Left cardiac atrium (tissue), 4 donors: ENCODE results near the gene LAMC1. TPM values are rescaled to one million over a fixed set of nuclear protein-coding genes. Genes with fewer than 3 reads are reported as not detected.

Experiments
- ATAC-seq, 2 donors: fragments of 200-7000 bp; cut with Tn5 transposase; one replicate each; pipeline ENCODE4 v1.9.1; 2020; ENCODE audit warnings: mild to moderate bottlenecking in 2 of 2, moderate library complexity in 2 of 2
- DNase-seq: peaks from one replicate; pipeline ENCODE4 v3.0.0-alpha.2; 2020
- intact Hi-C, 2 donors: fragments of 100-400 bp; cut with DNase I; formaldehyde crosslinking; loops; one replicate each; pipeline versions ENCODE4 v1.14.1 to v1.15.1; 2022 to 2023
- long read RNA-seq: library from polyadenylated mRNA; unstranded; transcript quantifications from one replicate; pipeline ENCODE4 v2.0.0, GENCODE V29; 2021
- total RNA-seq, 2 donors: library from RNA; stranded (reverse); fragmentation: NEBNext Ultra II Directional; extraction: Animal tissue kit (Norgen Biotek cat#: 25700); gene quantifications; one replicate each; pipeline ENCODE4 v1.2.1, GENCODE V29; 2021
- donor health status: DM: no; HTN: yes; CAD: no.
- donor health status: DM: no; HTN: yes; CAD: no; lungs with severe emphysema.
- donor health status: DM: yes; HTN: yes; CAD: no.
- donor health status: Dilated cardiomyopathy.

Gene LAMC1
- 100 to 1,000 TPM; 108 to 126 TPM for total RNA-seq
- long read RNA-seq, full-length matches to known transcripts, result 5 of 56 reads
- long read RNA-seq, partial matches to known transcripts, result 49 of 56 reads
- long read RNA-seq, other reads (novel, unspliced or antisense), result 2 of 56 reads

DNA sequence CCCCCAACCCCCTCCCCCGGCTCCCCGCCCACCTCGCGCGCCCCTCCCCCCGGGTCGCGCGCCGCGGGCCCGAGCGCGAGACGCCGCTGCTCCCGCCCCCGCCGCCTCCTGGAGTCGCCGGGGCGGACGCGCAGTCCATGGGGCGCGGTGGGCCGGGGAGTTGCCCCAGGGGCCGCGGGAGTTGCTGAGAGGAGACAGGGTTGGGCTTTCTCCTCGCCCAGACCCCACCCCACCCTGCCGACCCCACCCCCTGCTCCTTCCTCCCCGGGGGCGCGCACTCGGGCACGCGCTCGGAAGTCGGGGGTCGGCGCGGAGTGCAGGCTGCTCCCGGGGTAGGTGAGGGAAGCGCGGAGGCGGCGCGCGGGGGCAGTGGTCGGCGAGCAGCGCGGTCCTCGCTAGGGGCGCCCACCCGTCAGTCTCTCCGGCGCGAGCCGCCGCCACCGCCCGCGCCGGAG lies at the start of gene LAMC1:
TSS of gene LAMC1 (plus strand) at position 275 of the 455 bp plus-strand sequence. CDS start 297 bp downstream, outside the sequence.
- intact Hi-C loops, result loop anchor here (5.0 to 10.0 kb wide), 3 partner anchors 61 to 212 kb away; no protein-coding TSS in a partner anchor
- DNase-seq, result peak; percentile 85
- ATAC-seq, result peak; percentile 81

DNA sequence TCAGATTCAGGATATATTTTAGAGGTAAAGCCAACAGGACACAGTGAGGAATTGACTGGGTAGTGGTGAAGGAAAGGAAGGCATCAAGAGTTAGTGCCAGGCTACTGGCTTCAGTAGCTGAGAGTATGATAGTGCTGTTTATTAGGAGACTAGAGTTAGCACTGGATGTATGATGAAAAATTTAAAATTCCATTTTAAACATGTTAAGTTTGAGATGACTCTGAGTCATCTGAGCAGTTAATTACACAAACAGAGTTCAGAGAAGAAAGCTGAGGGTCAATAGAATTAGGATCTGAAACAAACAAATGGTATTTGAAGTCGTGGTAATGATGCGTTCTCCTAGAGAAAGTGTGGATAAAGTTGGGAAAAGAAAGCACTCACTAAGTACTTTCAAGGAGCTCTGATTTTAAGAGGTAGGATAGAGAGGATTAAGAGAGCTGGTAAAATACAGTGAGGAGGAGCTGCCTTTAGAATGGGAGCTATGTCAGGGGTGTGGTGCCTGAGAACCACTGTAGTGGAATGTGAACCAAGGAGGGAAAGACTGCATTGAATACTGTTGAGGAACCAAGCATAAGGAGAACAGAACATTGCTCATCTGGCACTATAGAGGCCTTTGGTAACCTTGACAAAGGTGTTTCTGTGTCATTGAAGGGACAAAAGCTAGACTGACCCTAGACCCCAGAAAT lies 48.6 kb upstream of the LAMC1 start:
- DNase-seq, result no peak
- ATAC-seq, result no peak
- intact Hi-C loops, result no loop called here

DNA sequence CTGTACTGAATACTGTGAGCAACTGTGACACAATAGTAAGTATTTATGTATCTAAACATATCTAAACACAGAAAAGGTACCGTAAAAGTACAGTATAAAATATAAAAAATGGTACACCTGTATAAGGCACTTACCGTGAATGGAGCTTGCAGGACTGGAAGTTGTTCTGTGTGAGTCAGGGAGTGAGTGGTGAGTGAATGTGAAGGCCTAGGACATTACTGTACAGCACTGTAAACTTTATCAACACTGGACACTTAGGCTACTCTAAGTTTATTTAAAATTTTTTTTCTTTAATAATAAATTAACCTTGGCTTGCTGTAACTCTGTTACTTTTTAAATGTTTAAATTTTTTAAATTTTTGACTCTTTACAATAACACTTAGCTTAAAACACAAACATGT lies 45.7 kb upstream of the LAMC1 start:
- DNase-seq (no peak), ATAC-seq (no peak)
- intact Hi-C loops, result no loop called here

DNA sequence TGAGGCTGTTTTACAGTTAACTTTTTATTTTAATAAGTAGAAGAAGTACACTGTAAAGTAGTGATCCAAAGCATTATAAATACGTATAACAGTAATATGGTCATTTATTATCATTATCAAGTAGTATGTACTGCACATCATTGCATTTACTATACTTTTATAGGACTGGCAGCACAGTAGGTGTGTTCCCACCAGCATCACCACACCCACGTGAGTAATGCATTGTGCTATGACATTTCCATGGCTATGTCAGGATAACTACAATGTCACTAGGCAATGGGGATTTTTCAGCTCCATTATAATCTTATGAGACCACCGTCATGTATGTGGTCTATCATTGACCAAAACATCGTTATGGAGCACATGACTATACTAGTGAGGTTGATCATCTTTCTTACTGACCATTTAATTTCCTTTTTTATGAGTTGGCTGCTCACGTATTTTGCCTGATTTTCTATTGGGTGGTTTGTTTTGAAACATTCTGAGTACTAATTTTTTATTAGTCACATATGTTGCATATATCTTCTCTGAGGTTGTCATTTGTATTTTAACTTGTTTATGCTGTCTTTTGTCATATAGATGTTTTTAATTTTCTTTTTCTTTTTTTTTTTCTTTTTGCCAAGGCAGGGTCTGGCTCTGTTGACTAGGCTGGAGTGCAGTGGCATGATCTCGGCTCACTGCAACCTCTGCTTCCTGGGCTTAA lies 44.9 kb upstream of the LAMC1 start:
- intact Hi-C loops, result no loop called here
- no peak for ATAC-seq
- DNase-seq, result no peak

DNA sequence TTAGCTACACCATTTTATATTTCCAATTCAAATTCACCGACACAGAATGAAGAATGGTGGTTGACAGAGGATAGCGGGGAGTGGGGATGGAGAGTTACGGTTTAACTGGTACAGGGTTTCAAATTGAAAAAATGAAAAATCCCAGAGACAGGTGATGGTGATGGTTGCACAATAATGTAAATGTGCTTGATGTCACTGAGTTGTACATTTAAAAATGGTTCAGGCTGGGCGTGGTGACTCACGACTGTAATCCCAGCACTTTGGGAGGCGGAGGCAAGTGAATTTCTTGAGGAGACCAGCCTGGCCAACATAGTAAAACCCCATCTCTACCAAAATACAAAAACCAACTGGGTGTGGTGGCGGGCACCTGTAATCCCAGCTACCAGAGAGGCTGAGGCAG lies 39.1 kb upstream of the LAMC1 start:
- ATAC-seq (no peak), DNase-seq (no peak)
- intact Hi-C loops, result no loop called here

DNA sequence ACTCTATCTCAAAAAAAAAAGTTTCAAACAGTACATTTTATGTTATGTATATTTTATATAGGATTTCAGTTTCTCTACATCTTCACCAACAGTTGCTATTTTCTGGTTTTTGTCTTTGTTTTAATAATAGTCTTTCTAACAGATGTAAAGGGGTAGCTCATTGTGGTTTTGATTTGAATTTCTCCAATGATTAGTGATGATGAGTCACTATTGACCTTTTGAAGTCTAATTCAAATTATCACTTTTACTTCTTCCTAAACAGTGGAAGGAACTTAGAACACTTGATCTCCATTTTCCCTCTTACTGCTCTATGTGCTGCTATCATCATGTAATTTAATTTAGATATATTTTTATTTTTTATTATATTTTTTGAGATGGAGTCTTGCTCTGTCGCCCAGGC lies 38.6 kb upstream of the LAMC1 start:
- intact Hi-C loops, result no loop called here
- ATAC-seq, result no peak
- no peak for DNase-seq

DNA sequence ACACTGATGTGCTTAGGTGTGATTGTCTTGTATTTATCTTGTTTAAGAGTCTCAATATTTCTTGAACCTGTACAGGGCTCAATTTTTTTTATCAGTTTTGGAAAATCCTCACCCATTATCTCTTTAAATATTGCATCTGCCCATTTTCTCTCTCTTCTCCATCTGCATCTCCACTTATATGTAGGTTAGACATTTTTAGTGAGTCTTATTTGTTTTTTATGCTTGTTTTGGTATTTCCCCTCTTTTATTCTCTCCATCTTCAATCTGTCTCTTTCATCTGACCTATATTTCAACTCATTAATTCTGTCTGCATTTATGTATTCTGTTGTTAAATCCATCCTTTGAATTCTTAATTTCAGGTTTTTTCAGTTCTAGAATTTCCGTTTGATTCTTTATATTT lies 37.3 kb upstream of the LAMC1 start:
- intact Hi-C loops, result no loop called here
- DNase-seq (no peak), ATAC-seq (no peak)

DNA sequence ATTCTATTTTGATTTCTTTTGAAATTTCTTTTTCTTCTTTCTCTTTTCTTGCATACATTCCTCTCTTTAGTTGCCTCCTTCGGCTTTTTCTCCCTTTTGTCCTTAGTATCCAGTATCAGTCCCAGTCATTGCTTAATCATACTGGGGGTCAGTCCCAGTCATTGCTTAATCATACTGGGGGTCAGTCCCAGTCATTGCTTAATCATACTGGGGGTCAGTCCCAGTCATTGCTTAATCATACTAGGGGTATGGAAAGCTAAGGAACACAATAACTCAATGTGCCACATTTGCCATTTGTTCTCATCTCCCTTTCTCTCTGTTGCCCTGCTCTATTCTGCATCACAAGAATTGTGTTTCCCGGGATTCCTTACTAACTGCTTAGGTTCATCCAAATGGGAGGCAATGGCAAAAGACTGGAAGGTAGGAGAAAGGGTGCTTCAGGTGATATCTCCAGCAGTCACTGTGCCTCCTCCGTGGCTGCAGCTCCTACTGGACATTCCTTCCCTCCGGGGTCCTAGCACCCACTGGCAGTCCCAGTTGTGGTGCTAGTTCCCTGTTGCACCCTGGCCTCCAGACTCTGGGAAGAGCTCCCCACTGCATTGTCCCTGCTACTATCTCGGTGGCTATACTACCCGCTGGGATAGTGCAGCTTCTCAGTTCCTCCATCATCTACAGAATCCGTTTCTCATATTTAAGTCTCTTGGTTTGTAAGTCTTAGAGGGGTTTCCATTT lies 32.6 kb upstream of the LAMC1 start:
- intact Hi-C loops, result no loop called here
- DNase-seq, result no peak
- peak; percentile 12 to 32 for ATAC-seq

DNA sequence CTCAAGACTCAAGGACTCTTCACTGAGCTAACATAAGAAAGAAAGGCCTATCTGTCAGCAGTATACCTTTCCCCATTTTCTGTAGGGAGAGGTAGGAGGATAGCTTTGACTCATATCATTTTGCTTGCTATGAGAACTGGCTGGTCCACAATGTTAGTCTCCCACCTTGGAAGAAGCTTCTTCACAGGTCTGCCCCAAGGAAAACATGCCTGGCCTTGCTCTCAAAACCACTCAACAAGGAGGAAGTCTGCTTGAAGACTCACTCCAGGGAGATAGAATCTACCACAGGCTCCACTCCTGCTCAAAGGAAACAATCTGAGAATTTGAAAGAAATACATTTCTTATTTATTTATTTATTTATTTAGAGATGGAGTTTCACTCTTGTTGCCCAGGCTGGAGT lies 29.5 kb upstream of the LAMC1 start:
- ATAC-seq, result no peak
- intact Hi-C loops, result no loop called here
- DNase-seq, result no peak

DNA sequence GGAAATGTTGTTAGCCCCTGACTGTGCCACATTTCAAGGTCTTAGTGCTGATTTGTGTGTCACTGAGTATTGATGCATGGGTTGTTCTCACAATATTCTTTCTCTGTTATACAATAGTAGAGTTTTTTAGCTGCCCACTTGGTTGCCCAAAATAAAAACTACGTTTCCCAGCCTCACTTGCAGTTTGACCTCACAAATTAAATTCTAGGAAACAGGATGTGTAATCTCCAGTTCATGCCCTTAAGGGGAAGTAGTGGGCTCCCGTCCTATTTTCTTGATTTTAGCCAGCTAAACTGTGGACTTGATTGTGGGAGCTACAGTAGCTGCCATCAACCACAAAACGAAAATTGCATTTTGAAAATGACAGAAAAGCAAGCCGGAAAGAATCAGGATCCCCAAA lies 27.3 kb upstream of the LAMC1 start:
- DNase-seq (no peak), ATAC-seq (no peak)
- intact Hi-C loops, result no loop called here

DNA sequence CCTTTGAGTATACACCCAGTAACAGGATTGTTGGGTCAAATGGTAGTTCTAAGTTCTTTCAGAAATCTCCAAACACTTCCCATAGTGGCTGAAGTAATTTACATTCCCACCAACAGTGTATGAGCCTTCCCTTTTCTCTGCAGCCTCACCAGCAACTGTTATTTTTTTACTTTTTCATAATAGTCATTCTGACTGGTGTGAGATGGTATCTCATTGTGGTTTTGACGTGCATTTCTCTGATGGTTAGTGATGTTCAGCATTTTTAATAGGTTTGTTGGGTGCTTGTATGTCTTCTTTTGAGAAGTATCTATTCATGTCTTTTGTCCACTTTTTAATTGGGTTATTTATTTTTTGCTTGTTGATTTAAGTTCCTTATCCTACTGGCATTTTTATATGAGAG lies 26.4 kb upstream of the LAMC1 start:
- intact Hi-C loops, result no loop called here
- no peak for DNase-seq
- ATAC-seq, result no peak

DNA sequence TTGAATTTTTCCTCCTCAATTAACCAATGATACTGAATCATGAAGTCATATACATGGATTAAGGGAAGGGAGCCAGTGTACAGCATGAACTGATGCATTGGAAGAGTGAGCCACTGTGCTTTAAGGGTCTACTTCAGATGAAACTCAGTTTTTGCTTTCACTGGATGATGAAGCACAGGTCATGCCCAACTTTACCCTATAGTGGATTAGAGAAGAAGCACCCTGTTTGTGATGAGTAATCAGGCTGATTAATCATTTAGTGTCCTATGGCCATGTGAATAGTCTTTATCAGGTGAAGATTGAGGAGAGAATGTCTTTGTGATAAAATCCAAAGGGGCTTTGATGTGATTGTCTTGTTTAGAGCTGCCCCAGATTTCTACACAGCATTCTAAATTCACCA lies 24.7 kb upstream of the LAMC1 start:
- ATAC-seq (no peak), DNase-seq (no peak)
- intact Hi-C loops, result no loop called here

DNA sequence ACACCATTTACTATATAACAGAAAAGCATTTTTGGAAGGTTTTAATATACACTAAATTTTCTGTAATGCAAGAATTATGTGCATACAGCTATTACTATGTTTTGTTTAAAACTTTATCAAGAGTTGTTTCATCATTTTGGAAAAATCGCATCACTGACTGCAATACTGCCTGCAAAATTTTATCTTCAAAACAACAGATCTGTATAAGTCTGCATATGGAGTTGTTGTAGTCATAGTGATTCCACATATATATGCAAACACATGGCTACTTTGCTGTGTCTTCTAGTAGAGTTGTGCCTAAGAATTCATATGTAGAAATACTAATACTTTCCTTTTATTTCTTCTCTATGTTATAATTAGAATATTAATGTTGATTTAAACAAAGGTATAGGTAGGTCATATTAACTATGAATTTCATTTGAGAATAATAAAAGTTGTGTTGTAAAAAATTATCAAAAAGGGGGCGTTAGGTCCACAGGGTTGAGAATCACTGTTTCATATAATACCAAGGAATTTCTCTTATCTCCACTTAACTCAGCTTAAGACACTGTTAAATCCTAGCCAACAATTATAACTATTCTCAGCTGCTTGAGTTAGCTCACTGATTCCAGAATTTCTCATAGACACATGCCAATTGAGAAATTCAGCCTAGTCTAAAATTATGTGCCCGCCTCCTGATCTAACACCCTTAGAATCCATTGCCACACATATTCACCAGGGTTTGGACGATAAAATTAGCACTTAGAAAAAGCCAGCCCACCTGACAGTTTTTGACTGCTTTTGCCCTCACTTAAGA lies 22.9 kb upstream of the LAMC1 start:
- ATAC-seq, result peak; percentile 38 to 61
- DNase-seq, result no peak
- intact Hi-C loops, result no loop called here

DNA sequence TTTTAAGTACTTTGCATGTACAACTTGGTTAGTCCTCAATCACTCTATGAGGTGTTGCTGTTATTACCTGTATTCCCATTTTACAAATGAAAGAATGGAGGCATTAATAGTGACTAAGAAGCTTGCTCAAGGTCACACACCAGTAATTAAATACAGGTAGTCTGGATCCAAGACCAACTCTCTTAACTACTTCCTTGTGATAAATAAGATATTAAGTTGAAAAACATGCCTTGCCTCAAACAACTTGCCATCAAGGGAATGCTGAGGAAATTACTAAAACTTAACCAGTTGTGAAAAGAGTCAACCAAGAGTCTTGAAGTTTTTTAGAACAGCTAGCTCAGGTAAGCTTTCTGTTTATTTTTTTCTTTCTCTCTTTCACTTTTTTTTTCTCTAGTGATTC lies 21.0 kb upstream of the LAMC1 start:
- intact Hi-C loops, result no loop called here
- ATAC-seq (no peak), DNase-seq (no peak)

DNA sequence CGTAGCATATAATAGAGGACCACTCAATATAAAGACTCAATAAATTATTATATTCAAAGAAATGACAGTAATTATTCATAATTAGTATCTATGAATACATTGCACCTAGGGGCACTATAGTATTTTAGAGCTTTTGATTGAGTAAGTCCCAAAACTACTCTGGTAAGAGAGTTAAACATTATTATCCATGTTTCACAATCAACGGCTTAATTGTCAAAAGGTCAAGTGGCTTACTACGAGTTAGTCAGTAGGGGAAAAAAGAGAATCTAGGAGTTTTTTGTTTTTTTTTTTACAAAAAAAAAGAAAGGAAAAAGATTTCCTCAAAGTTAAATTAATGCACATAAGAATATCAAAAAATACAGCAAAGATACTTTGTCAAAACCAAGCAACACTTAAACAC lies 20.4 kb upstream of the LAMC1 start:
- intact Hi-C loops, result no loop called here
- no peak for ATAC-seq
- no peak for DNase-seq

DNA sequence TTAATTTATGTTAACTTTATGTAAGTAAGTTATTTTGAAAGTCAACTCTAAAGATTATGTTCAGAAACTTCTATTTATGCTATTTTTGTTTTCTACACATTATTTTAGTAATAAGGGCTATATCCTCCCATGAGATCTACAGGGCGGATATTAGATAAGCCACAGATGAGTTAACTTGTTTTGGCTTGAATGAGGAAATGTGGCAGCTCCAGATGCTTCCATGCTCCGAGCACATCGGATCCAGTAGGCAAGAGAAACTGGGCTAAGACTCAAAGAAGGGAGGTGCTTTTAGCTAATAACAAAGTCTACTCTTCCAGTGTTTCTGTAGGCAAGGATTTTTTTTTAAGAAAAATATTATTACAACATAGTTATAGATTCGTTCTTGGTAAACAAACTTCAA lies 20.0 kb upstream of the LAMC1 start:
- DNase-seq (no peak), ATAC-seq (peak; percentile 82 to 87)
- intact Hi-C loops, result no loop called here

DNA sequence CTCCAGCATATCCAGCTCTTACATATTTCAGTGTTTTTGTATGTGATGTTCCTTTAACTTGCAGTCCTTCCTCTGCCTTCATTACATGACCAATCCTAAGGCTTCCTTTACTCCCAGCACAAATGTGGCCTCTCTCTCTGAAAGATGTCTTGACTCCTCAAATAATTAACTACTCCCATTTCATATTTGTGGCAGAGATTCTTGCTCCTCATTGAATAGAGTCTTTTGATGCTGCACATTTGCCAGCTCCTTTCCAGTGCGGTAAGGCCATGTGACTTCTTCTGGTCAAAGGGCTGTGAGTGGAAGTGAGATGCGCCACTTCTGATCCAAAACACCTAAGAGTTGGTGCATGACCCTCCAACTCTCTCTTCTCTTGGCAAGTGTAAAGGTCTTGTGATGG lies 19.1 kb upstream of the LAMC1 start:
- ATAC-seq, result no peak
- intact Hi-C loops, result no loop called here
- no peak for DNase-seq

DNA sequence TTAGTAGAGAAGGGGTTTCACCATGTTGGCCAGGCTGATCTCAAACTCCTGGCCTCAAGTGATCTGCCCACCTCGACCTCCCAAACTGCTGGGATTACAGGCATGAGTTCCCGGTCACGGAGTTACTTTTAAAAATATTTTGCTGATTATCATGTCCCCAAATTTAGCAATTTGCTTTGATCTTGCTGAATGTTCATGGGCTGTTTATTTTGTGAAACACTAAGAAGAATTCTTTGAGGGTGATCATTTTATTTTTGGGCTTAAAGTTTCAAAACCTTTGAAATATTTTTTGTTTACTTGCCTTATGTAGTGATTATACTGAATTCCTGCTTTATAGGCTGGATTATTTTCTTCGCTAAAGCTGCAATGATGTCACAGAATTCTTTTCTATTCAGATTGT lies 11.4 kb upstream of the LAMC1 start:
- intact Hi-C loops, result no loop called here
- ATAC-seq, result no peak

DNA sequence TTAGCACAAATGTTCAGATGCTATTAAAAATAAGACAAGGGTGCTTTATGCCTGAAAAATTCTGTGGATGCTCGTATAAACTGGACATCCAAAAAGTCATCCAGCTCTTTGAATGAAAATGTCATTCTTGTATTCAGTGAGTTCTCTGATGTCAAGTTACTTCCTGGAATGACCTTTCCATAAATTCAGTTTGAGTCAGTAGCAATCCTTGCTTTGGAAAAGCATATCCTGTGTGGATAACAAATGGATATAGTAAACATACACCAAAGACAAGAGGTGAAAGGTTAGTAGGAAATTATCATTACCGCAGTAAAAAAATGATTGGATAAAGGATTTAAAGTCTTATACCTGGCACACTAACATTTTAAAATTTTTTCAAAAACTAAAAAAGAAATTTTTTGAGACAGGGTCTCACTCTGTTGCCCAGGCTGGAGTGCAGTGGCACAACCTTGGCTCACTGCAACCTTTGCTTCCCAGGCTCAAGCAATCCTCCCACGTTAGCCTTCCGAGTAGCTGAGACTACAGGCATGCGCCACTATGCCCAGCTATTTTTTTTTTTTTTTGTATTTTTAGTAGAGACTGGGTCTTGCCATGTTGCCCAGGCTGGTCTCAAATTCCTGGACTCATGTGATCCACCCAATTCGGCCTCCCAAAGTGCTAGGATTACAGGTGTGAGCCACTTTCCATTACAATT lies 10.8 kb upstream of the LAMC1 start:
- intact Hi-C loops, result no loop called here
- no peak for DNase-seq
- ATAC-seq, result no peak

More for the DNA sequence above, 11.4 kb upstream of the LAMC1 start:
- no peak for DNase-seq
